IMR-90 (cell line): ENCODE data around the gene LYPD6B.

Experiments used
- CEBPB ChIP-seq: IDR thresholded peaks from 2 replicates; pipeline ENCODE4 v1.6.1; 2012; ENCODE audit warnings: low read depth, low read length, improper control_type of control experiment
- CTCF ChIP-seq: conservative IDR thresholded peaks from 2 replicates; pipeline ENCODE4 v1.5.1; 2012; ENCODE audit warnings: mild to moderate bottlenecking, low read depth, low read length, improper control_type of control experiment
- FOS ChIP-seq: fragments of 150-350 bp; IDR thresholded peaks from 2 replicates; pipeline ENCODE4 v1.6.1; 2016; ENCODE audit warnings: low read depth, low read length
- MAFK ChIP-seq: IDR thresholded peaks from 2 replicates; pipeline ENCODE4 v1.6.1; 2012; ENCODE audit warnings: low read depth, low read length, improper control_type of control experiment
- MAZ ChIP-seq: IDR thresholded peaks from 2 replicates; pipeline ENCODE4 v1.6.1; 2012; ENCODE audit warnings: low read depth, mild to moderate bottlenecking, low read length, improper control_type of control experiment, moderate library complexity, borderline replicate concordance
- MXI1 ChIP-seq: IDR thresholded peaks from 2 replicates; pipeline ENCODE4 v1.6.1; 2012; ENCODE audit warnings: low read depth, mild to moderate bottlenecking, low read length, moderate library complexity, borderline replicate concordance
- NFE2L2 ChIP-seq: fragments of 150-350 bp; IDR thresholded peaks from 2 replicates; pipeline ENCODE4 v1.6.1; 2016; ENCODE audit warnings: low read depth, mild to moderate bottlenecking, low read length
- POLR2A ChIP-seq: IDR thresholded peaks from 2 replicates; pipeline ENCODE4 v1.6.1; 2012; ENCODE audit warnings: mild to moderate bottlenecking, low read depth, low read length
- RAD21 ChIP-seq: IDR thresholded peaks from 2 replicates; pipeline ENCODE4 v1.6.1; 2012; ENCODE audit warnings: low read length, improper control_type of control experiment
- RCOR1 ChIP-seq: IDR thresholded peaks from 2 replicates; pipeline ENCODE4 v1.6.1; 2012; ENCODE audit warnings: mild to moderate bottlenecking, low read length, improper control_type of control experiment; ENCODE audit not compliant: insufficient replicate concordance
- RFX5 ChIP-seq: IDR thresholded peaks from 2 replicates; pipeline ENCODE4 v1.8.0; 2012; ENCODE audit warnings: low read depth, mild to moderate bottlenecking, low read length, moderate library complexity
- SMC3 ChIP-seq: fragments of 150-350 bp; IDR thresholded peaks from 2 replicates; pipeline ENCODE4 v1.6.1; 2016; ENCODE audit warnings: low read depth, mild to moderate bottlenecking, antibody characterized with exemption, low read length, moderate library complexity
- USF2 ChIP-seq: fragments of 150-350 bp; IDR thresholded peaks from 2 replicates; pipeline ENCODE4 v1.6.1; 2017; ENCODE audit warnings: mild to moderate bottlenecking, antibody characterized with exemption, low read length, low read depth

- TF ChIP-seq CTCF = no peak
- TF ChIP-seq NFE2L2 = no peak
- TF ChIP-seq USF2 = no peak
- no peak for TF ChIP-seq CEBPB
- TF ChIP-seq POLR2A = no peak
- no peak for TF ChIP-seq MAFK
- TF ChIP-seq FOS = no peak
- TF ChIP-seq RFX5 = no peak
- no peak for TF ChIP-seq RCOR1
- TF ChIP-seq RAD21 = no peak
- no peak for TF ChIP-seq SMC3
- TF ChIP-seq MAZ = no peak
- TF ChIP-seq MXI1 = no peak
These were observed 60.2 kb downstream of the LYPD6B start for GRCh38 chr2:149098701-149099100.
